Mammary epithelial cell (primary cell): ENCODE data around the gene CD63.

ENCODE experiments used
- CTCF ChIP-seq, 2 donors: IDR thresholded peaks in 1 of 2; conservative IDR thresholded peaks in 1 of 2; 2 replicates each; pipeline ENCODE4 v1.5.1; 2011 to 2012; ENCODE audit warnings: inconsistent platforms in 2 of 2, low read length in 2 of 2, mild to moderate bottlenecking in 2 of 2, control low read depth in 1 of 2, low read depth in 1 of 2; ENCODE audit not compliant: insufficient read depth in 1 of 2; ENCODE audit errors: extremely low read depth in 1 of 2
- EZH2 ChIP-seq: IDR thresholded peaks from 2 replicates; pipeline ENCODE4 v1.6.1; 2012; ENCODE audit warnings: low read length, inconsistent platforms, borderline replicate concordance

- TF ChIP-seq CTCF (conservative IDR thresholded peaks at IDR 0.05 in 1 of 2, IDR thresholded peaks at IDR 0.05 in 1 of 2; ENCODE audit: extremely low read depth in 1 of 2, insufficient read depth in 1 of 2, low read depth in 1 of 2, low read length in 2 of 2), result no peak
- no peak for TF ChIP-seq EZH2
These were observed 43.1 kb downstream of the CD63 start for GRCh38 chr12:55685671-55686070.
